Thymus (tissue), 11 donors: Measurements from ENCODE around the gene AKAP6. TPM values are rescaled to one million over a fixed set of nuclear protein-coding genes. Genes with fewer than 3 reads are reported as not detected.

Experiments
- DNase-seq, 9 donors: peaks; one replicate each; pipeline ENCODE4 v3.0.0-alpha.2; 2013; ENCODE audit warnings: low spot score in 9 of 9, low read depth in 6 of 9, missing footprints in 1 of 9
- H3K27ac ChIP-seq, 2 donors: one replicate each; pipeline ENCODE4 v1.5.1; 2013; ENCODE audit warnings: control low read depth in 1 of 2, low read depth in 1 of 2, low read length in 1 of 2, mild to moderate bottlenecking in 1 of 2, moderate library complexity in 1 of 2
- H3K27me3 ChIP-seq, 2 donors: one replicate each; pipeline ENCODE4 v1.5.1; 2013; ENCODE audit warnings: low read length in 1 of 2; ENCODE audit not compliant: control insufficient read depth in 2 of 2, insufficient read depth in 1 of 2
- H3K36me3 ChIP-seq, 2 donors: one replicate each; pipeline ENCODE4 v1.5.1; 2013; ENCODE audit warnings: low read length in 1 of 2, mild to moderate bottlenecking in 1 of 2, moderate library complexity in 1 of 2; ENCODE audit not compliant: control insufficient read depth in 2 of 2, insufficient read depth in 2 of 2
- H3K4me1 ChIP-seq, 2 donors: one replicate each; pipeline ENCODE4 v1.5.1; 2013; ENCODE audit warnings: low read length in 2 of 2; ENCODE audit not compliant: control insufficient read depth in 2 of 2, insufficient read depth in 2 of 2
- H3K4me3 ChIP-seq, 2 donors: one replicate each; pipeline ENCODE4 v1.5.1; 2013; ENCODE audit warnings: low read length in 2 of 2, control low read depth in 1 of 2, mild to moderate bottlenecking in 1 of 2
- H3K9me3 ChIP-seq, 2 donors: one replicate each; pipeline ENCODE4 v1.5.1; 2013; ENCODE audit warnings: low read length in 1 of 2, mild to moderate bottlenecking in 1 of 2; ENCODE audit not compliant: control insufficient read depth in 2 of 2, insufficient read depth in 1 of 2
- WGBS: extraction: QIAGEN DNeasy Blood & Tissue Kit; methylation state at CpG from one replicate; pipeline ENCODE4 v1.1.7; 2013; 5-methylcytosine and 5-hydroxymethylcytosine counted together
- polyA plus RNA-seq: library from polyadenylated mRNA; stranded (reverse); fragments of 200-250 nt; gene quantifications from one replicate; pipeline ENCODE4 v1.2.3, GENCODE V29; 2013
- total RNA-seq: library from RNA; stranded (reverse); fragments of 120-200 nt; gene quantifications from one replicate; pipeline ENCODE4 v1.2.4, GENCODE V29; 2013
- donor health status: healthy.

The AKAP6 gene
- total and polyA plus RNA-seq, 2 donors: 1.4 to 2.0 TPM

- DNase-seq: no peak
- no peak overlapping the region for H3K27ac ChIP-seq
- 95% methylated on average over 2 of the region's 2 CpGs for WGBS
- no peaks in the 10 kb centered on the region for H3K27me3 ChIP-seq
- H3K4me1 ChIP-seq: no peaks in the 10 kb centered on the region
- H3K9me3 ChIP-seq: no peaks in the 10 kb centered on the region
- H3K36me3 ChIP-seq: no peaks in the 10 kb centered on the region
- no peak overlapping the region for H3K4me3 ChIP-seq
Observed at GRCh38 chr14:32679927-32680612, 351.0 kb downstream of the AKAP6 start.

DNA sequence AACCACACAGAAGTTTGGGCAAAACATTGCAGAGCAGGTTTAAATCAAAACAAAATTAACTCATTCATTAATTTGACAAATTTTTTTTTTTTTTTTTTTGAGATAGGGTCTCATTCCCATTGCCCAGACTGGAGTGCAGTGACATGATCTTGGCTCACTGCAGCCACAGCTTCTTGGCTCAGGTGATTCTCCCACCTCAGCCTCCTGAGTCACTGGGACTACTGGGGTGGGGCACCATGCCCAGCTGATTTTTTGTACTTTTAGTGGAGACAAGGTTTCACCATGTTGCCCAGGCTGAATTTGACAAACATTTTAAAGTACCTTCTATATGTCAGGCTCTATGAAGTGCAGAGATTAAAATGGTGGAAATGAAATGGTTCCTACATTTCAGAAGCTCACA, 352.5 kb downstream of the AKAP6 start:
- Histone ChIP-seq H3K4me1 (no peaks in the 10 kb centered on the region), H3K27me3 (no peaks in the 10 kb centered on the region), H3K36me3 (no peaks in the 10 kb centered on the region), H3K9me3 (no peaks in the 10 kb centered on the region), H3K4me3 (no peak overlapping the region), H3K27ac (no peak overlapping the region)
- no peak for DNase-seq

DNA sequence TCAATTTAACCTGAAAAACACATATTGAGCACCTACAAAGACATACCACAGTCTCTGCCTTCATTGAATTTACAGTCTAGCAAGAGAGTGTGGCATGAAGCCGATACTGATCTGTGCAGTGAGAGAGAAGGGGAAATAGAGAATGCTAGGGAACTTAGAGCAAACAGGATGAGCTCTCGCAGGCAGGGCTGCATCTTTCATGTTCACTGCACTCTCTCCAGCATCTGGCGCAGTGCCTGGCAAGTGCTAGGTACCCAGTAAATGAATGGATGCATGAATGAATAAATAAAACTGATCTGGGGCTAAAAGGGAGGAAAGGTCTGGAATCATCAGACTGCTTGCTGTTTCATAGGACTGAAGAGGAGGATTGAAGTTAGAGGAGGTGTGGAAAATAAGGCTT, 353.1 kb downstream of the AKAP6 start:
- 73% methylated on average over 3 of the region's 3 CpGs for WGBS
- no peak for DNase-seq
- no peaks in the 10 kb centered on the region for H3K36me3 ChIP-seq
- no peaks in the 10 kb centered on the region for H3K4me1 ChIP-seq
- no peak overlapping the region for H3K27ac ChIP-seq
- no peaks in the 10 kb centered on the region for H3K9me3 ChIP-seq
- H3K27me3 ChIP-seq: no peaks in the 10 kb centered on the region
- H3K4me3 ChIP-seq: no peak overlapping the region

DNA sequence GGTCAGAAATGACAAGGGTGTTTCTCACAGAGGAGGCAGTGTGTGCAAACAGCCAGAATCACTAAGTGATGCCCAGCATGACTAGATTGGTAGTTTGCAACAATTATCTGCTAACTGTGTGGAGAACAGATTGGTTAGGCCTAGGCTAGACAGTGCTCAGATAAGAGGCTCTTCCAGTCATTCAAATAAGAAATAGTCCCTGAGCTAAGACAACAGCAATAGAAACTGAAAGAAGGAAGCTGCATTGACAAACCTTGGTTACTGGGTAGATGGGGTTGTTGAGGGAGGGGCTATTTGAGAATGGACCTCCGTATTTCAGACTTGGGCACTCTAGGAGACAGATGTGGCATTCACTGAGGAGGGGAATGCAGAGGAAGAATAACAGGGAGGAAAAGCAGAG, 354.6 kb downstream of the AKAP6 start:
- no peak for DNase-seq
- Histone ChIP-seq H3K4me3 (no peak overlapping the region), H3K4me1 (no peaks in the 10 kb centered on the region), H3K27ac (no peak overlapping the region), H3K36me3 (no peaks in the 10 kb centered on the region), H3K9me3 (no peaks in the 10 kb centered on the region), H3K27me3 (no peaks in the 10 kb centered on the region)
- WGBS: 91% methylated on average over 1 of the region's 1 CpG

DNA sequence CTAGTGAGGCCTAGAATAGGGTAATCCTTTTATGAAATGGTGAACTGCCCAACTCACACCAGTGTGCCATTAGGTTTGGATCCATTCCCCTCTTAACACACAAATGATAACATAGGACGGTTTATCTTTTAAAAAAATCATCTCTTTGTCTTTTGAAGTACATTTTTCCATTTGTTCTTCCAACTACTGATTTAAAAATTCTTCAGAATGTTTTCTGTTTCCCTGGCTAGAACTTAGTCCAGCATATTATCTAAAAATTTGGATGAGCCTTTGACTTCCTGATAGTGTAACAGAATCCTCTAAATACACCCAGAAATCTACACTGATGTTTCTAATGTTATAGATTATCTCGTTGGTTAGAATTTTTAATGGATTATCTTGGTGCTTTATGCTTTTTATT, 359.8 kb downstream of the AKAP6 start:
- Histone ChIP-seq H3K4me3 (no peak overlapping the region), H3K27ac (no peak overlapping the region), H3K36me3 (no peaks in the 10 kb centered on the region), H3K9me3 (no peaks in the 10 kb centered on the region), H3K27me3 (no peaks in the 10 kb centered on the region), H3K4me1 (no peaks in the 10 kb centered on the region)
- 91% methylated on average over 2 of the region's 2 CpGs for WGBS
- no peak for DNase-seq

DNA sequence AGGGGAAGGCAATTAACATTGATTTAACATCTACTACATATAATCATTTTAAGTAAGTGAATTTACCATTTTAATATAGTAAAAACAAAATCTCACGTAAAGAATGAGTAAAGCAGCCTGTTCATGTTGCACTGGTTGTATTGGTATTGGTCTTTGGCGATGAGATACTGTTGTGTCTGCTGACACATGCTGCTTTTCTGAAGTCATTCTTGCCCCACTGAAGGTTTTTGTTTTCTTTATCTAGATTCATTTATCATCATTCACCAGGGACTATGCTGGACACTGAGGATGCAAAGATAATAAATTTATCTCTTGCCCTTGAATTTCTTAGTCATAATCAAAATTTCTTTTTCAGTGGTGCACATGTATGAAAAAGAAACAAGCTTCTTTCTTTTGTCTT, 363.3 kb downstream of the AKAP6 start:
- Histone ChIP-seq H3K27ac (no peak overlapping the region), H3K36me3 (no peaks in the 10 kb centered on the region), H3K9me3 (no peaks in the 10 kb centered on the region), H3K4me3 (no peak overlapping the region), H3K4me1 (no peaks in the 10 kb centered on the region), H3K27me3 (no peaks in the 10 kb centered on the region)
- no peak for DNase-seq
- 99% methylated on average over 2 of the region's 2 CpGs for WGBS

DNA sequence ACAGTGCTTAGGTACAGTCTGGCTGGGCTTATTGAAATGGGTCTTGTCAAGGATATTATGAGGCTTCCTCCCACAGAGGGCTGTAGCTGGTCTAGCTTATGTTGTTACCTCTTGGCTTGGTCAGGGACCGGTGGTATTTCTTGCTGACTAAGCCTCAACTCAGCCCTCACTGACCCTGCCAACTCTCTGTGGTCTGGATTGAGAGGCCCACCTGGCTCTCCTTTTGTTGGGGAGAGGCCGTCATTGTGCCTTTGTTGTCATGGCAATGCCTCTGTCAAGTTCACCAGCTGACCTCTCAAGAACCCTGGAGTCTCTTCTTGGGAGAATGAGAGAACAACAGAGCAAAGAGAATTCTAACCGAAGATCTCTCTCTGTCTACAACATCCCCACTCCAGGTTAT, 364.0 kb downstream of the AKAP6 start:
- H3K27ac ChIP-seq: no peak overlapping the region
- no peaks in the 10 kb centered on the region for H3K36me3 ChIP-seq
- no peaks in the 10 kb centered on the region for H3K4me1 ChIP-seq
- H3K9me3 ChIP-seq: no peaks in the 10 kb centered on the region
- 74% methylated on average over 3 of the region's 3 CpGs for WGBS
- H3K4me3 ChIP-seq: no peak overlapping the region
- H3K27me3 ChIP-seq: no peaks in the 10 kb centered on the region
- no peak for DNase-seq

GRCh38 chr14:32694795-32695449, 365.8 kb downstream of the AKAP6 start:
- no peaks in the 10 kb centered on the region for H3K27me3 ChIP-seq
- H3K36me3 ChIP-seq: no peaks in the 10 kb centered on the region
- H3K4me1 ChIP-seq: no peaks in the 10 kb centered on the region
- WGBS: 48% methylated on average over 3 of the region's 3 CpGs
- no peak overlapping the region for H3K27ac ChIP-seq
- DNase-seq: no peak
- H3K9me3 ChIP-seq: no peaks in the 10 kb centered on the region
- no peak overlapping the region for H3K4me3 ChIP-seq

DNA sequence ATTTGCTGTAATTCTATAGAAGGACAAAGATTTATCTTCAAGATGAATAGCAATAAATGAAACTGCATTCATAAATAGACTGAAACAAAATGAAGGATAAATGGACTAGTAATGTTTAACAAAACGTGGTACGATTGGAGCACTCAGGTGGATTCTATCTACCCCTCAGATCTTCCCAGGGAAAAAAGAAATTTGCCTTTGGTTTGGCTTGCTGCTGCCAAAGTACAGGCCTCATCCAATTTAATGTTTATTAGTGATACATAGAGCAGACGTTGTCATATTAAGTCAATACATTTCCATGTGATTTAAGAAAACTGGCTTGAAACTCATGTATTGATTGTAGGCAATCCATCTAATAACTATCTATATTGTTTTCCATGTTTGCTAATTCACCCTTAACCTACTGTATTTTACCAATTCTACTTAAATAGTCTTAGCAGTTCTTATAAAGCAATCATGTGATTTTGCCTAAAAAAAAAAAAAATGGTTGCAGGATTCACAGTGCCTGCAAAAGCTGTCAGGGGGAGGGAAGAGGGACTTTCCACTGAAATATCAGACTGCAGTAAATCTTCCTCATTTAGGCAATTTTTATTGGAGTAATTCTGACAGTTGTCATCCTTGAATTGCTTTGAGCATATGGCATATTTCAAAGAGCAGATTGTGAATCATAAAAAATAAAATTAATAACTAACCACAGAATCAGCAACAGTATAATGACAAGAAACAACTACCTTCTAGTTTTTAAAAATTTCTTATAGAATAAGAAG, 367.4 kb downstream of the AKAP6 start:
- DNase-seq: peak in 1 of 9 donors; percentile 17
- WGBS: 95% methylated on average over 3 of the region's 3 CpGs

More for the DNA sequence above, 367.4 kb downstream of the AKAP6 start:
- Histone ChIP-seq H3K4me1 (no peaks in the 10 kb centered on the region), H3K27me3 (no peaks in the 10 kb centered on the region), H3K36me3 (no peaks in the 10 kb centered on the region), H3K4me3 (no peak overlapping the region), H3K9me3 (no peaks in the 10 kb centered on the region), H3K27ac (no peak overlapping the region)
